GM11168 (cell line): ENCODE data around the gene MDFIC2.
"Not testable (repeated sequence)": the region's sequence is repeated elsewhere in the genome, so short reads cannot be mapped to it uniquely, and the experiment has no call there.

Source experiments
- in situ Hi-C: fragments of 300-500 bp; cut with MboI; formaldehyde crosslinking; loops from one replicate; pipeline ENCODE4 v1.12.0; 2022; ENCODE audit warnings: low sequenced_read_pairs; ENCODE audit not compliant: unreplicated experiment

The MDFIC2 gene

GRCh38 chr3:70264122-70264780, 48.2 kb downstream of the MDFIC2 start:
- in situ Hi-C loops, result no loop called here

GRCh38 chr3:70261283-70261682, 51.2 kb downstream of the MDFIC2 start:
- in situ Hi-C loops, result no loop called here

- in situ Hi-C loops, result no loop called here
Measured at GRCh38 chr3:70256566-70256965, 55.9 kb downstream of the MDFIC2 start.

GRCh38 chr3:70250492-70250891, 61.9 kb downstream of the MDFIC2 start:
- in situ Hi-C loops, result no loop called here

- in situ Hi-C loops, result no loop called here
Measured at GRCh38 chr3:70249509-70250160, 62.8 kb downstream of the MDFIC2 start.

- in situ Hi-C loops, result no loop called here
Measured at GRCh38 chr3:70248856-70249255, 63.6 kb downstream of the MDFIC2 start.

- in situ Hi-C loops, result no loop called here
Measured at GRCh38 chr3:70247955-70248354, 64.5 kb downstream of the MDFIC2 start.

GRCh38 chr3:70245746-70246525, 66.5 kb downstream of the MDFIC2 start:
- in situ Hi-C loops, result no loop called here

GRCh38 chr3:70244422-70244821, 68.0 kb downstream of the MDFIC2 start:
- in situ Hi-C loops, result no loop called here

- in situ Hi-C loops, result no loop called here
Measured at GRCh38 chr3:70242297-70242882, 70.0 kb downstream of the MDFIC2 start.

- in situ Hi-C loops, result no loop called here
Measured at GRCh38 chr3:70233812-70234211, 78.6 kb downstream of the MDFIC2 start.

- in situ Hi-C loops, result no loop called here
Measured at GRCh38 chr3:70233112-70233511, 79.3 kb downstream of the MDFIC2 start.

GRCh38 chr3:70231266-70231701, 81.2 kb downstream of the MDFIC2 start:
- in situ Hi-C loops, result no loop called here

- in situ Hi-C loops, result no loop called here
Measured at GRCh38 chr3:70227437-70227836, 85.0 kb downstream of the MDFIC2 start.

GRCh38 chr3:70225146-70225545, 87.3 kb downstream of the MDFIC2 start:
- in situ Hi-C loops, result no loop called here

GRCh38 chr3:70224337-70224736, 88.1 kb downstream of the MDFIC2 start:
- in situ Hi-C loops, result no loop called here

GRCh38 chr3:70218471-70218870, 94.0 kb downstream of the MDFIC2 start:
- in situ Hi-C loops, result no loop called here

GRCh38 chr3:70211274-70211673, 101.2 kb downstream of the MDFIC2 start:
- in situ Hi-C loops, result not testable (repeated sequence)

- in situ Hi-C loops, result no loop called here
Measured at GRCh38 chr3:70201975-70202374, 110.5 kb downstream of the MDFIC2 start.

- in situ Hi-C loops, result no loop called here
Measured at GRCh38 chr3:70189884-70190473, 122.5 kb downstream of the MDFIC2 start.
